Fibroblast of upper back skin (primary cell): ENCODE measurements around the gene TASOR.
A peak's percentile ranks its signal among the peaks of the same experiment; 100 is the strongest.
"Not testable (repeated sequence)": the region's sequence is repeated elsewhere in the genome, so short reads cannot be mapped to it uniquely, and the experiment has no call there.

Experiments
- DNase-seq: peaks from one replicate; pipeline ENCODE4 v3.0.0-alpha.2; 2013

Gene TASOR

GRCh38 chr3:56683122-56683817, at the start of gene TASOR:
Gene TASOR (minus strand): TSS chr3:56683265. CDS start chr3:56683006, 259 bp downstream.
- peak; percentile 81 for DNase-seq

- DNase-seq = no peak
Observed at GRCh38 chr3:56732109-56732508, 49.0 kb upstream of the TASOR start.

- no peak for DNase-seq
Observed at GRCh38 chr3:56725175-56725574, 42.1 kb upstream of the TASOR start.

- no peak for DNase-seq
Observed at GRCh38 chr3:56724676-56725075, 41.6 kb upstream of the TASOR start.

GRCh38 chr3:56720849-56721248, 37.8 kb upstream of the TASOR start:
- DNase-seq = no peak

GRCh38 chr3:56718809-56719208, 35.7 kb upstream of the TASOR start:
- not testable (repeated sequence) for DNase-seq

GRCh38 chr3:56711344-56711743, 28.3 kb upstream of the TASOR start:
- DNase-seq = no peak

GRCh38 chr3:56707412-56707811, 24.3 kb upstream of the TASOR start:
- DNase-seq = not testable (repeated sequence)

- no peak for DNase-seq
Observed at GRCh38 chr3:56706629-56707028, 23.6 kb upstream of the TASOR start.

GRCh38 chr3:56704706-56705105, 21.6 kb upstream of the TASOR start:
- DNase-seq = no peak

- peak; percentile 72 for DNase-seq
Observed at GRCh38 chr3:56702490-56703315, 19.6 kb upstream of the TASOR start.

- no peak for DNase-seq
Observed at GRCh38 chr3:56700151-56700550, 17.1 kb upstream of the TASOR start.

GRCh38 chr3:56694867-56695683, 12.0 kb upstream of the TASOR start:
- no peak for DNase-seq

- no peak for DNase-seq
Observed at GRCh38 chr3:56693750-56694149, 10.7 kb upstream of the TASOR start.

- DNase-seq = not testable (repeated sequence)
Observed at GRCh38 chr3:56692520-56693433, 9.7 kb upstream of the TASOR start.

GRCh38 chr3:56692001-56692365, 8.9 kb upstream of the TASOR start:
- DNase-seq = not testable (repeated sequence)

GRCh38 chr3:56691165-56692000, 8.3 kb upstream of the TASOR start:
- peak; percentile 11 for DNase-seq

GRCh38 chr3:56689303-56689702, 6.2 kb upstream of the TASOR start:
- DNase-seq = no peak

GRCh38 chr3:56688191-56688590, 5.1 kb upstream of the TASOR start:
- DNase-seq = no peak

GRCh38 chr3:56684029-56684428, 964 bp upstream of the TASOR start:
- DNase-seq = no peak

GRCh38 chr3:56682462-56683121, 473 bp downstream of the TASOR start:
- DNase-seq = peak; percentile 74
